ENCODE results near the gene TNIK. TPM values are rescaled to one million over a fixed set of nuclear protein-coding genes. Genes with fewer than 3 reads are reported as not detected.
"Not testable (repeated sequence)": the region's sequence is repeated elsewhere in the genome, so short reads cannot be mapped to it uniquely, and the experiment has no call there.

The TNIK gene
- total RNA-seq, 1 donor from 2014 or later: 75.4 TPM

- FAIRE-seq (no peak), DNase-seq (ENCODE audit: low spot score in 2 of 2) (no peak)
Measured at GRCh38 chr3:171323938-171324536, 136.2 kb downstream of the TNIK start.

- FAIRE-seq (no peak), DNase-seq (ENCODE audit: low spot score in 2 of 2) (no peak)
Measured at GRCh38 chr3:171321559-171322360, 138.4 kb downstream of the TNIK start.

GRCh38 chr3:171320750-171321558 lies 139.3 kb downstream of the TNIK start:
- FAIRE-seq: no peak
- DNase-seq (ENCODE audit: low spot score in 2 of 2): no peak

GRCh38 chr3:171317171-171317570 lies 143.0 kb downstream of the TNIK start:
- FAIRE-seq: no peak
- no peak for DNase-seq (ENCODE audit: low spot score in 2 of 2)

GRCh38 chr3:171315919-171316318 lies 144.3 kb downstream of the TNIK start:
- no peak for FAIRE-seq
- DNase-seq (ENCODE audit: low spot score in 2 of 2): no peak

GRCh38 chr3:171315101-171315500 lies 145.1 kb downstream of the TNIK start:
- FAIRE-seq: no peak

GRCh38 chr3:171314341-171314740 lies 145.9 kb downstream of the TNIK start:
- no peak for FAIRE-seq

More at GRCh38 chr3:171315101-171315500, 145.1 kb downstream of the TNIK start:
- DNase-seq (ENCODE audit: low spot score in 2 of 2): no peak

GRCh38 chr3:171313702-171314101 lies 146.5 kb downstream of the TNIK start:
- FAIRE-seq: no peak
- no peak for DNase-seq (ENCODE audit: low spot score in 2 of 2)

More at GRCh38 chr3:171314341-171314740, 145.9 kb downstream of the TNIK start:
- DNase-seq (ENCODE audit: low spot score in 2 of 2): no peak

- DNase-seq (ENCODE audit: low spot score in 2 of 2) (no peak), FAIRE-seq (no peak)
Measured at GRCh38 chr3:171312741-171313140, 147.5 kb downstream of the TNIK start.

- FAIRE-seq (no peak), DNase-seq (ENCODE audit: low spot score in 2 of 2) (no peak)
Measured at GRCh38 chr3:171311784-171312183, 148.4 kb downstream of the TNIK start.

- DNase-seq (ENCODE audit: low spot score in 2 of 2) (no peak), FAIRE-seq (no peak)
Measured at GRCh38 chr3:171309906-171310359, 150.3 kb downstream of the TNIK start.

- DNase-seq (ENCODE audit: low spot score in 2 of 2) (no peak), FAIRE-seq (no peak)
Measured at GRCh38 chr3:171307988-171308387, 152.2 kb downstream of the TNIK start.

- DNase-seq (ENCODE audit: low spot score in 2 of 2): no peak
- no peak for FAIRE-seq
Measured at GRCh38 chr3:171307046-171307585, 153.1 kb downstream of the TNIK start.

GRCh38 chr3:171306631-171307030 lies 153.6 kb downstream of the TNIK start:
- DNase-seq (ENCODE audit: low spot score in 2 of 2) (peak; percentile 9 to 19), FAIRE-seq (no peak)

GRCh38 chr3:171305823-171306222 lies 154.4 kb downstream of the TNIK start:
- not testable (repeated sequence) for FAIRE-seq; DNase-seq (ENCODE audit: low spot score in 2 of 2)

GRCh38 chr3:171304498-171304897 lies 155.7 kb downstream of the TNIK start:
- FAIRE-seq: not testable (repeated sequence)

GRCh38 chr3:171304017-171304416 lies 156.2 kb downstream of the TNIK start:
- DNase-seq (ENCODE audit: low spot score in 2 of 2); FAIRE-seq: not testable (repeated sequence)

More at GRCh38 chr3:171304498-171304897, 155.7 kb downstream of the TNIK start:
- DNase-seq (ENCODE audit: low spot score in 2 of 2): not testable (repeated sequence)

- DNase-seq (ENCODE audit: low spot score in 2 of 2): no peak
- no peak for FAIRE-seq
Measured at GRCh38 chr3:171301998-171302397, 158.2 kb downstream of the TNIK start.

GRCh38 chr3:171301002-171301401 lies 159.2 kb downstream of the TNIK start:
- no peak for FAIRE-seq
- DNase-seq (ENCODE audit: low spot score in 2 of 2): no peak

- DNase-seq (ENCODE audit: low spot score in 2 of 2) (no peak), FAIRE-seq (no peak)
Measured at GRCh38 chr3:171297951-171298350, 162.3 kb downstream of the TNIK start.

GRCh38 chr3:171297207-171297606 lies 163.0 kb downstream of the TNIK start:
- DNase-seq (ENCODE audit: low spot score in 2 of 2) (no peak), FAIRE-seq (no peak)

Data from frontal cortex (tissue), 4 donors.